HL-60 (cell line): ENCODE results near the gene PKD1L1.

Experiments used
- GABPA ChIP-seq: IDR thresholded peaks from 2 replicates; pipeline ENCODE4 v1.6.1; 2012; ENCODE audit warnings: low read depth
- POLR2AphosphoS5 ChIP-seq: IDR thresholded peaks from 2 replicates; pipeline ENCODE4 v1.6.1; 2012; ENCODE audit warnings: low read depth
- REST ChIP-seq: IDR thresholded peaks from 2 replicates; pipeline ENCODE4 v1.6.1; 2012; ENCODE audit warnings: low read depth; ENCODE audit not compliant: insufficient replicate concordance
- TF ChIP-seq, protein P1 (sequence below): IDR thresholded peaks from one replicate; pipeline ENCODE4 v1.5.1; 2011; ENCODE audit warnings: low read length, control low read depth, inconsistent platforms; ENCODE audit not compliant: insufficient read depth

GRCh38 chr7:47907981-47908616 lies 40.2 kb downstream of the PKD1L1 start:
- TF ChIP-seq POLR2AphosphoS5: no peak
- TF ChIP-seq, protein P1, sequence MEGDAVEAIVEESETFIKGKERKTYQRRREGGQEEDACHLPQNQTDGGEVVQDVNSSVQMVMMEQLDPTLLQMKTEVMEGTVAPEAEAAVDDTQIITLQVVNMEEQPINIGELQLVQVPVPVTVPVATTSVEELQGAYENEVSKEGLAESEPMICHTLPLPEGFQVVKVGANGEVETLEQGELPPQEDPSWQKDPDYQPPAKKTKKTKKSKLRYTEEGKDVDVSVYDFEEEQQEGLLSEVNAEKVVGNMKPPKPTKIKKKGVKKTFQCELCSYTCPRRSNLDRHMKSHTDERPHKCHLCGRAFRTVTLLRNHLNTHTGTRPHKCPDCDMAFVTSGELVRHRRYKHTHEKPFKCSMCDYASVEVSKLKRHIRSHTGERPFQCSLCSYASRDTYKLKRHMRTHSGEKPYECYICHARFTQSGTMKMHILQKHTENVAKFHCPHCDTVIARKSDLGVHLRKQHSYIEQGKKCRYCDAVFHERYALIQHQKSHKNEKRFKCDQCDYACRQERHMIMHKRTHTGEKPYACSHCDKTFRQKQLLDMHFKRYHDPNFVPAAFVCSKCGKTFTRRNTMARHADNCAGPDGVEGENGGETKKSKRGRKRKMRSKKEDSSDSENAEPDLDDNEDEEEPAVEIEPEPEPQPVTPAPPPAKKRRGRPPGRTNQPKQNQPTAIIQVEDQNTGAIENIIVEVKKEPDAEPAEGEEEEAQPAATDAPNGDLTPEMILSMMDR: no peak
- no peak for TF ChIP-seq GABPA
- TF ChIP-seq REST: no peak
